K562 (cell line): ENCODE data around the gene IGFALS. TPM values are rescaled to one million over a fixed set of nuclear protein-coding genes. Genes with fewer than 3 reads are reported as not detected.

Source experiments
- ATAC-seq: fragments of 200-7000 bp; cut with Tn5 transposase; 3 replicates; pipeline ENCODE4 v1.9.1; 2020; ENCODE audit warnings: moderate library complexity
- BruUV-seq: library from RNA; stranded (reverse); fragments of 400-500 nt; replicated peaks from 2 replicates; lab custom pipeline; 2021; lab: Mats Ljungman, UMichigan
- CTCF ChIA-PET: fragments of 300-600 bp; formaldehyde crosslinking; extraction: SDS; loops from one replicate; lab custom pipeline; 2021; ENCODE audit warnings: low intra/inter-chr PET ratio; lab: Yijun Ruan, JAX
- POLR2A ChIA-PET: fragments of 300-600, 350-650 bp; sonication (Branson Sonifier 250); formaldehyde crosslinking; extraction: SDS; loops from one replicate; lab custom pipeline; 2021; ENCODE audit warnings: antibody characterized with exemption, inconsistent platforms; lab: Yijun Ruan, JAX
- DNase-seq, 4 experiments: peaks; one replicate each; pipeline versions ENCODE4 v3.0.0 to v3.0.0-alpha.2; 2011 to 2018; ENCODE audit warnings: low spot score in 3 of 4, mixed read lengths in 3 of 4; ENCODE audit errors: extremely low read depth in 1 of 4
- FAIRE-seq: peaks from 2 replicates; lab custom pipeline; 2011; peaks lifted over from hg19 to GRCh38; lab: Jason Lieb, UNC
- H2AFZ ChIP-seq: 2 replicates; pipeline ENCODE4 v1.6.0; 2011; ENCODE audit warnings: low read depth, low read length, control low read depth, inconsistent platforms
- H3K27ac ChIP-seq: fragments of 200-600 bp; 3 replicates; pipeline ENCODE4 v1.8.0; 2011; ENCODE audit warnings: low read depth, mild to moderate bottlenecking, control low read depth, inconsistent platforms, low read length, moderate library complexity, mixed read lengths; ENCODE audit errors: extremely low read depth
- H3K27me3 ChIP-seq, 2 experiments: fragments of 300-600 bp in 1 of 2; 2 replicates in 1 of 2; 3 replicates in 1 of 2; pipeline versions ENCODE4 v1.6.0 to v1.8.0; 2011; ENCODE audit warnings: inconsistent platforms in 2 of 2, low read length in 2 of 2, mild to moderate bottlenecking in 1 of 2, mixed read lengths in 1 of 2, moderate library complexity in 1 of 2; ENCODE audit not compliant: control insufficient read depth in 2 of 2, insufficient read depth in 2 of 2
- H3K36me3 ChIP-seq: fragments of 300-600 bp; 3 replicates; pipeline ENCODE4 v1.8.0; 2011; ENCODE audit warnings: mild to moderate bottlenecking, low read length, inconsistent platforms; ENCODE audit not compliant: control insufficient read depth, insufficient read depth
- H3K4me1 ChIP-seq, 2 experiments: fragments of 200-600 bp in 1 of 2; replicated peaks in 1 of 2; 2 replicates in 1 of 2; 3 replicates in 1 of 2; pipeline versions ENCODE4 v1.5.1 to v1.8.0; 2011; ENCODE audit warnings: inconsistent platforms in 2 of 2, low read length in 2 of 2, mild to moderate bottlenecking in 1 of 2, mixed read lengths in 1 of 2, moderate library complexity in 1 of 2; ENCODE audit not compliant: control insufficient read depth in 2 of 2, insufficient read depth in 2 of 2
- H3K4me2 ChIP-seq: 2 replicates; pipeline ENCODE4 v1.6.1; 2011; ENCODE audit warnings: low read length, control low read depth, inconsistent platforms, mixed read lengths; ENCODE audit not compliant: insufficient read depth
- H3K4me3 ChIP-seq: fragments of 200-600 bp; sonication (generic), shearing (Covaris generic); 2 replicates; pipeline ENCODE4 v1.5.1; 2016; ENCODE audit warnings: control low read depth, inconsistent platforms
- H3K79me2 ChIP-seq: fragments of 200-600 bp; 3 replicates; pipeline ENCODE4 v1.8.0; 2011; ENCODE audit warnings: low read length, inconsistent platforms; ENCODE audit not compliant: control insufficient read depth, insufficient read depth
- H3K9ac ChIP-seq, 2 experiments: 2 replicates each; pipeline versions ENCODE4 v1.6.0 to v1.6.1; 2011; ENCODE audit warnings: low read depth in 2 of 2, low read length in 2 of 2, control low read depth in 1 of 2, inconsistent platforms in 1 of 2, mild to moderate bottlenecking in 1 of 2, mixed read lengths in 1 of 2; ENCODE audit not compliant: insufficient read depth in 1 of 2
- H3K9me1 ChIP-seq: one replicate; pipeline ENCODE4 v1.6.0; 2011; ENCODE audit warnings: inconsistent platforms, mild to moderate bottlenecking, low read length, moderate library complexity; ENCODE audit not compliant: control insufficient read depth, insufficient read depth
- H3K9me3 ChIP-seq: replicated peaks from 2 replicates; pipeline ENCODE4 v1.5.1; 2011; ENCODE audit warnings: low read depth, low read length, inconsistent platforms; ENCODE audit not compliant: control insufficient read depth, insufficient read depth
- H4K20me1 ChIP-seq: replicated peaks from 2 replicates; pipeline ENCODE4 v1.6.1; 2011; ENCODE audit warnings: low read length, inconsistent platforms, mixed read lengths; ENCODE audit not compliant: control insufficient read depth, insufficient read depth
- ATF7 ChIP-seq: fragments of 450-650 bp; IDR thresholded peaks from 2 replicates; pipeline ENCODE4 v1.7.1; 2014; ENCODE audit warnings: mild to moderate bottlenecking, moderate library complexity
- BMI1 ChIP-seq: fragments of 150-350 bp; IDR thresholded peaks from 2 replicates; pipeline ENCODE4 v1.6.1; 2014; ENCODE audit warnings: low read length
- CREM ChIP-seq: IDR thresholded peaks from 2 replicates; pipeline ENCODE4 v1.6.1; 2014; ENCODE audit warnings: antibody characterized with exemption, low read depth
- CTBP1 ChIP-seq: fragments of 450-650 bp; IDR thresholded peaks from 2 replicates; pipeline ENCODE4 v1.6.1; 2016; ENCODE audit warnings: borderline replicate concordance
- MAZ ChIP-seq, 2 experiments: fragments of 450-650 bp in 1 of 2; sonication (generic) in 1 of 2; formaldehyde crosslinking; IDR thresholded peaks in 1 of 2; conservative IDR thresholded peaks in 1 of 2; 2 replicates each; pipeline versions ENCODE4 v1.4.0 to v1.5.0; 2020; ENCODE audit warnings: mild to moderate bottlenecking in 1 of 2, missing genetic modification reagents in 1 of 2
- NEUROD1 ChIP-seq: fragments of 150-350 bp; IDR thresholded peaks from 2 replicates; pipeline ENCODE4 v1.6.1; 2014; ENCODE audit warnings: borderline replicate concordance, low read length, low read depth; ENCODE audit not compliant: partially characterized antibody
- PHF8 ChIP-seq: fragments of 200-600 bp; sonication (generic); IDR thresholded peaks from 2 replicates; pipeline ENCODE4 v1.6.1; 2012; ENCODE audit warnings: mixed run types, mild to moderate bottlenecking, inconsistent platforms, low read length, moderate library complexity, borderline replicate concordance
- RBFOX2 ChIP-seq: fragments of 200-400 bp; formaldehyde crosslinking; IDR thresholded peaks from 2 replicates; pipeline ENCODE4 v1.6.1; 2017; ENCODE audit warnings: low read depth, mild to moderate bottlenecking, low read length, moderate library complexity
- ZBTB17 ChIP-seq: fragments of 450-650 bp; formaldehyde crosslinking; IDR thresholded peaks from 2 replicates; pipeline ENCODE4 v1.4.0; 2020; ENCODE audit warnings: mild to moderate bottlenecking
- WGBS: fragments of 100-300 bp; shearing (Covaris generic); methylation state at CpG from one replicate; pipeline ENCODE4 v1.1.6; 2016; ENCODE audit warnings: low coverage, mixed read lengths; ENCODE audit not compliant: insufficient coverage; ENCODE audit errors: missing lambda C conversion rate; 5-methylcytosine and 5-hydroxymethylcytosine counted together
- in situ Hi-C: fragments of 300-500 bp; cut with MboI; formaldehyde crosslinking; loops from 4 replicates; pipeline ENCODE4 v1.15.0; 2018; ENCODE audit warnings: inconsistent platforms, mixed read lengths
- intact Hi-C: fragments of 100-400 bp; cut with micrococcal nuclease; formaldehyde crosslinking; loops from 2 replicates; pipeline ENCODE4 v1.14.2; 2022
- polyA plus RNA-seq, 8 experiments: library from polyadenylated mRNA; depleted of rRNA in 4 of 8; stranded (reverse) in 5 of 8; unstranded in 3 of 8; fragments of >200 nt; fragmentation: Nextera tagmentation in 2 of 8; fragmentation: Illumina TruSeq in 1 of 8; extraction: Ambion mirVana in 2 of 8; extraction: Trizol in 1 of 8; gene quantifications; 2 replicates each; pipeline versions ENCODE4 v1.2.1 to v1.2.3, GENCODE V29; 2011 to 2014; ENCODE audit warnings: inconsistent platforms in 1 of 8, missing spikeins in 1 of 8
- total RNA-seq, 7 experiments: library from RNA; depleted of rRNA in 6 of 7; stranded (reverse); fragments of >200 nt in 6 of 7; fragmentation: Illumina TruSeq in 2 of 7; extraction: Trizol in 2 of 7; gene quantifications; 2 replicates each; pipeline versions ENCODE4 v1.2.1 to v1.2.3, GENCODE V29; 2011 to 2021; ENCODE audit warnings: low replicate concordance in 1 of 7
- TF ChIP-seq, protein P1 (sequence below): sonication (generic); formaldehyde crosslinking; IDR thresholded peaks from 2 replicates; pipeline ENCODE4 v1.8.0; 2023; ENCODE audit warnings: mild to moderate bottlenecking, missing genetic modification reagents
- TF ChIP-seq, protein P2 (sequence below): fragments of 450-650 bp; IDR thresholded peaks from 2 replicates; pipeline ENCODE4 v1.6.1; 2014; ENCODE audit warnings: low read depth, mild to moderate bottlenecking, moderate library complexity, borderline replicate concordance
- TF ChIP-seq, protein P3 (sequence below): fragments of 250-450 bp; sonication (Bioruptor Pico); IDR thresholded peaks from 2 replicates; pipeline ENCODE4 v1.5.0; 2020; ENCODE audit warnings: mild to moderate bottlenecking

IGFALS gene
- total and polyA plus RNA-seq, 9 of the 15 experiments (the other 6 are each of a cell fraction or from before 2014, with no cell fraction given): not detected

DNA sequence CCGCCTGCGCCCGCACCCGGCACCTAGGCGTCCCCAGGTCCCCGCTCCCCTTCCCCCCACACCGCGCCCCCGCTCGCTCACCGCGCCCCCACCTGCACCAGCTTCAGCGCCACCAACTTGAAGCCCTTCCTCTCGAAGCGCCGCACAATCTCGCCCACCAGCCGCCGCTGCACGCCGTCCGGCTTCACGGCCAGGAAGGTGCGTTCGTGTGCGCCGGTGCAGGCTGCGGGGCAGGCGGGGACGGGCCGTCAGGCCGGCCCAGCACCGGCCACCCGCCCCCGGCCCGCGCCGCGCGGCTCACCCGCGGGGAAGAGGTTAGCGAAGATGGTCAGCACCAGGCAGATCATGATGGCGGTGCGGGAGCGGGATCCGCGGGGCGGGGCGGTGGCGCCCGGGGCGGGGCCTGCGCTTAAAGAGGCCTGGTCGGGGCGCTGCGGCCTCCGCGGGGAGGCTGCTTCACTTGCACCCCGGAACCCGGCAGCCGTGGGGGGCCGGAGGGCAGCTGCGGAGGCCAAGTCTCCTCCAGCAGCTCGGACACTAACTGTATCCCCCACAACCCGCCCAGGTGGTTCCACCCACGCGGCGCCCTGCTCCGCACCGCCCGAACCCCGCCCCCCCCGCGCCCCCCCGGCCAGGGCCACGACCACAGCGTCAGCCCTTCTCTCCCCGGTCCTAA lies 22.2 kb downstream of the IGFALS start, which contains the start of gene NME3:
NME3 (minus strand) TSS at position 356 of the 676 bp plus-strand sequence; CDS start at position 347, 9 bp downstream.
- Histone ChIP-seq H3K27me3 (no peaks in the 10 kb centered on the region), H3K9me1 (peaks cover 2% of the 10 kb centered on the region), H3K4me1 (peaks cover 20 to 96% of the 10 kb centered on the region in 2 experiments; a peak in 4 of 5 replicates), H3K4me3 (peak within 1 kb of the TSS; percentile 96), H3K9ac (peak within 1 kb of the TSS; percentile 93 to 95), H3K4me2 (peak within 1 kb of the TSS; percentile 98), H3K36me3 (peaks cover 69% of the 10 kb centered on the region; the same call in 2 of the 3 replicates), H4K20me1 (peaks cover 8% of the 10 kb centered on the region; the same call in 1 of the 2 replicates), H3K79me2 (peaks cover 51% of the 10 kb centered on the region), H3K9me3 (no peaks in the 10 kb centered on the region), H2AFZ (peak within 1 kb of the TSS; percentile 59; the same call in 1 of the 2 replicates), H3K27ac (peak within 1 kb of the TSS; percentile 96)
- in situ Hi-C loops: no loop called here
- no TSS peak for BruUV-seq
- POLR2A ChIA-PET: interaction anchor here (0.6 to 4.3 kb wide), 9 partner anchors 8 to 384 kb away, joined by 3 to 35 read pairs (median 5); partner anchors contain the start of genes FAHD1, HAGH, NUBP2 and RPS2
- peak; percentile 71 to 85 (median 79) for DNase-seq
- CTCF ChIA-PET: no interaction called here
- ATAC-seq: peak; percentile 73
- intact Hi-C loops: no loop called here
- FAIRE-seq: no peak
- WGBS: 1% methylated on average over 15 of the region's 79 CpGs
- TF ChIP-seq, protein P1, sequence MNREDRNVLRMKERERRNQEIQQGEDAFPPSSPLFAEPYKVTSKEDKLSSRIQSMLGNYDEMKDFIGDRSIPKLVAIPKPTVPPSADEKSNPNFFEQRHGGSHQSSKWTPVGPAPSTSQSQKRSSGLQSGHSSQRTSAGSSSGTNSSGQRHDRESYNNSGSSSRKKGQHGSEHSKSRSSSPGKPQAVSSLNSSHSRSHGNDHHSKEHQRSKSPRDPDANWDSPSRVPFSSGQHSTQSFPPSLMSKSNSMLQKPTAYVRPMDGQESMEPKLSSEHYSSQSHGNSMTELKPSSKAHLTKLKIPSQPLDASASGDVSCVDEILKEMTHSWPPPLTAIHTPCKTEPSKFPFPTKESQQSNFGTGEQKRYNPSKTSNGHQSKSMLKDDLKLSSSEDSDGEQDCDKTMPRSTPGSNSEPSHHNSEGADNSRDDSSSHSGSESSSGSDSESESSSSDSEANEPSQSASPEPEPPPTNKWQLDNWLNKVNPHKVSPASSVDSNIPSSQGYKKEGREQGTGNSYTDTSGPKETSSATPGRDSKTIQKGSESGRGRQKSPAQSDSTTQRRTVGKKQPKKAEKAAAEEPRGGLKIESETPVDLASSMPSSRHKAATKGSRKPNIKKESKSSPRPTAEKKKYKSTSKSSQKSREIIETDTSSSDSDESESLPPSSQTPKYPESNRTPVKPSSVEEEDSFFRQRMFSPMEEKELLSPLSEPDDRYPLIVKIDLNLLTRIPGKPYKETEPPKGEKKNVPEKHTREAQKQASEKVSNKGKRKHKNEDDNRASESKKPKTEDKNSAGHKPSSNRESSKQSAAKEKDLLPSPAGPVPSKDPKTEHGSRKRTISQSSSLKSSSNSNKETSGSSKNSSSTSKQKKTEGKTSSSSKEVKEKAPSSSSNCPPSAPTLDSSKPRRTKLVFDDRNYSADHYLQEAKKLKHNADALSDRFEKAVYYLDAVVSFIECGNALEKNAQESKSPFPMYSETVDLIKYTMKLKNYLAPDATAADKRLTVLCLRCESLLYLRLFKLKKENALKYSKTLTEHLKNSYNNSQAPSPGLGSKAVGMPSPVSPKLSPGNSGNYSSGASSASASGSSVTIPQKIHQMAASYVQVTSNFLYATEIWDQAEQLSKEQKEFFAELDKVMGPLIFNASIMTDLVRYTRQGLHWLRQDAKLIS (CRISPR knock-in tag): no peak
- TF ChIP-seq, protein P2, sequence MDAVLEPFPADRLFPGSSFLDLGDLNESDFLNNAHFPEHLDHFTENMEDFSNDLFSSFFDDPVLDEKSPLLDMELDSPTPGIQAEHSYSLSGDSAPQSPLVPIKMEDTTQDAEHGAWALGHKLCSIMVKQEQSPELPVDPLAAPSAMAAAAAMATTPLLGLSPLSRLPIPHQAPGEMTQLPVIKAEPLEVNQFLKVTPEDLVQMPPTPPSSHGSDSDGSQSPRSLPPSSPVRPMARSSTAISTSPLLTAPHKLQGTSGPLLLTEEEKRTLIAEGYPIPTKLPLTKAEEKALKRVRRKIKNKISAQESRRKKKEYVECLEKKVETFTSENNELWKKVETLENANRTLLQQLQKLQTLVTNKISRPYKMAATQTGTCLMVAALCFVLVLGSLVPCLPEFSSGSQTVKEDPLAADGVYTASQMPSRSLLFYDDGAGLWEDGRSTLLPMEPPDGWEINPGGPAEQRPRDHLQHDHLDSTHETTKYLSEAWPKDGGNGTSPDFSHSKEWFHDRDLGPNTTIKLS: no peak
- 0 out of 2 replicates have a peak, but pooled peaks have one; percentile 14 for TF ChIP-seq ZBTB17 (CRISPR knock-in tag)
- TF ChIP-seq, protein P3, sequence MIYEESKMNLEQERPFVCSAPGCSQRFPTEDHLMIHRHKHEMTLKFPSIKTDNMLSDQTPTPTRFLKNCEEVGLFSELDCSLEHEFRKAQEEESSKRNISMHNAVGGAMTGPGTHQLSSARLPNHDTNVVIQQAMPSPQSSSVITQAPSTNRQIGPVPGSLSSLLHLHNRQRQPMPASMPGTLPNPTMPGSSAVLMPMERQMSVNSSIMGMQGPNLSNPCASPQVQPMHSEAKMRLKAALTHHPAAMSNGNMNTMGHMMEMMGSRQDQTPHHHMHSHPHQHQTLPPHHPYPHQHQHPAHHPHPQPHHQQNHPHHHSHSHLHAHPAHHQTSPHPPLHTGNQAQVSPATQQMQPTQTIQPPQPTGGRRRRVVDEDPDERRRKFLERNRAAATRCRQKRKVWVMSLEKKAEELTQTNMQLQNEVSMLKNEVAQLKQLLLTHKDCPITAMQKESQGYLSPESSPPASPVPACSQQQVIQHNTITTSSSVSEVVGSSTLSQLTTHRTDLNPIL (CRISPR knock-in tag): no peak
- peak; percentile 30 for TF ChIP-seq NEUROD1
- TF ChIP-seq CTBP1: peak; percentile 31; the same call in 1 of the 2 replicates
- peak; percentile 51; the same call in 1 of the 2 replicates for TF ChIP-seq RBFOX2
- TF ChIP-seq CREM: peak; percentile 57
- TF ChIP-seq BMI1: no peak
- TF ChIP-seq ATF7: peak; percentile 22; the same call in 1 of the 2 replicates
- TF ChIP-seq MAZ (CRISPR knock-in tag; conservative IDR thresholded peaks at IDR 0.05 in 1 of 2, IDR thresholded peaks at IDR 0.05 in 1 of 2): peak; percentile 67 to 86
- TF ChIP-seq PHF8: peak; percentile 48; the same call in 1 of the 2 replicates
